Effector memory CD4-positive, alpha-beta T cell (primary cell): Measurements from ENCODE around the gene CAMTA1.

Source experiments
- DNase-seq, 3 donors: peaks; one replicate each; pipeline ENCODE4 v3.0.0-alpha.2; 2020
- H3K27ac ChIP-seq: 2 replicates; pipeline ENCODE4 v1.7.0; 2013; ENCODE audit warnings: mild to moderate bottlenecking, low read length, moderate library complexity; ENCODE audit not compliant: insufficient read depth, poor library complexity, severe bottlenecking
- H3K27me3 ChIP-seq: replicated peaks from 2 replicates; pipeline ENCODE4 v1.7.0; 2013; ENCODE audit warnings: mild to moderate bottlenecking, low read length; ENCODE audit not compliant: insufficient read depth, control insufficient read depth, poor library complexity, severe bottlenecking
- H3K36me3 ChIP-seq: 2 replicates; pipeline ENCODE4 v1.7.0; 2013; ENCODE audit warnings: mild to moderate bottlenecking, low read length, moderate library complexity; ENCODE audit not compliant: control insufficient read depth, insufficient read depth
- H3K4me1 ChIP-seq: 2 replicates; pipeline ENCODE4 v1.7.0; 2013; ENCODE audit warnings: low read length, mild to moderate bottlenecking; ENCODE audit not compliant: control insufficient read depth, insufficient read depth, poor library complexity, severe bottlenecking
- H3K4me3 ChIP-seq: 2 replicates; pipeline ENCODE4 v1.7.0; 2013; ENCODE audit warnings: low read length, low read depth, mild to moderate bottlenecking; ENCODE audit not compliant: insufficient read depth, poor library complexity, severe bottlenecking
- H3K9me3 ChIP-seq: 2 replicates; pipeline ENCODE4 v1.7.0; 2013; ENCODE audit warnings: mild to moderate bottlenecking, low read length, moderate library complexity; ENCODE audit not compliant: control insufficient read depth

CAMTA1 gene

GRCh38 chr1:7365706-7366105, 580.5 kb downstream of the CAMTA1 start:
- H3K27me3 ChIP-seq, result no peaks in the 10 kb centered on the region
- H3K27ac ChIP-seq, result no peak overlapping the region
- H3K4me3 ChIP-seq, result no peak overlapping the region
- DNase-seq, result no peak
- no peaks in the 10 kb centered on the region for H3K9me3 ChIP-seq
- H3K36me3 ChIP-seq, result no peaks in the 10 kb centered on the region
- H3K4me1 ChIP-seq, result no peaks in the 10 kb centered on the region

- DNase-seq, result no peak
- Histone ChIP-seq H3K27ac (no peak overlapping the region), H3K36me3 (no peaks in the 10 kb centered on the region), H3K27me3 (no peaks in the 10 kb centered on the region), H3K4me3 (no peak overlapping the region), H3K4me1 (no peaks in the 10 kb centered on the region), H3K9me3 (no peaks in the 10 kb centered on the region)
These were observed 581.2 kb downstream of the CAMTA1 start for GRCh38 chr1:7366286-7366954.

DNA sequence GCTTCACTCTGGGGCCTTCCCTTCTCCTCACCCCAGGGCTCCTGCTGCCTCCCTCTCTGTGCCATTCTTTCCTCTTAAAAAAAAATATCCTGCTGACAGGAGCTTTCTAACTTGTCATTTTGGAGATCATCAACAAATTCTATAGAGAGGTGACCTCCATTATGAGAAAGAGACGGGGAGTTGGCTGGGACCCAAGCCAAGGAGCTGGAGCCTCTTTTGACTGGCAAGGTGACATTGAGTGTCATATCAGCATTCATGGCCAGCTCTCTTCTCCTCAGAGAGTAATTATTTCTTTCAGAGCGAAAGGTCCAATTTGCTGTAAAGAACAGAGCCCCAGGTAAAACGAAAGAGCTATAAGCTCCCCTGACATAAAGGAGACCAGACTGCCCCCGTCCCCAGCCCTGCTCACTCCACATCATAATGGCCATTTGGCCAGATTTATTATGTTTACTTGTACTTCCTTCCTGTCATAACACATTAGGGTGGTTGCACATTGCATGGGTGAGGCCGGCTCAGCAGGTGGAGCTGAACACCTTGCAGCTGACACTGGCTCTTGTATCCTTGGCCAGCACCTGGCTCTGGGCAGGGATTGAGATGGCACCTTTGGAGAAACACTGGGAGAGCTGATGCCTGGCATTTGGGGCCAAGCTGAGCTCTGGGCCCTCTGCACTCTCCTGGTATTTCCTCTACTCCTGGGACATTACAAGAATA, 581.9 kb downstream of the CAMTA1 start:
- no peak overlapping the region for H3K27ac ChIP-seq
- no peak for DNase-seq
- no peaks in the 10 kb centered on the region for H3K27me3 ChIP-seq
- no peak overlapping the region for H3K4me3 ChIP-seq
- no peaks in the 10 kb centered on the region for H3K4me1 ChIP-seq
- H3K36me3 ChIP-seq, result no peaks in the 10 kb centered on the region
- H3K9me3 ChIP-seq, result no peaks in the 10 kb centered on the region

GRCh38 chr1:7369866-7370265, 584.6 kb downstream of the CAMTA1 start:
- H3K9me3 ChIP-seq, result no peaks in the 10 kb centered on the region
- no peak overlapping the region for H3K4me3 ChIP-seq
- no peak for DNase-seq
- H3K27me3 ChIP-seq, result no peaks in the 10 kb centered on the region
- no peak overlapping the region for H3K27ac ChIP-seq
- no peaks in the 10 kb centered on the region for H3K36me3 ChIP-seq
- H3K4me1 ChIP-seq, result no peaks in the 10 kb centered on the region

DNA sequence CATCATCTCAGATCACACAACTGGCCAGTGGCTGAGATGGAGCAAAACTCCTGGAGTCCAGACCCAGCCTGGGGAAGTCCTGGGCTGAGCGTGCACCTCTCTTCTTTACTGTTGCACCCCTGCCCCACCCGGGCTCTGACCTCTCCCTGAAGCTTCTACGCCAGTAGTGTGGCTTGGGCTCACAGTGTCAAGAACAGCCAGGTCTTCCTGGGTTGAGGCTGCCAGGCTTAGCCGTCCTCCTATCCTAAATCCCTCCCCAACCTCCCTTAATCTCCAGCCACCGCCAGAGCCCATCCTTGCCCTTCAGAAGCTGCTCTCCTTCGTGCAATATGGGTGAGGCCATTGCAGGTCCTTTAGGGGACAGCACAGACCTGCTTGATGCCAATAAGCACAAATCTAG, 586.7 kb downstream of the CAMTA1 start:
- no peaks in the 10 kb centered on the region for H3K4me1 ChIP-seq
- H3K27ac ChIP-seq, result no peak overlapping the region
- no peak overlapping the region for H3K4me3 ChIP-seq
- no peaks in the 10 kb centered on the region for H3K9me3 ChIP-seq
- H3K36me3 ChIP-seq, result no peaks in the 10 kb centered on the region
- no peaks in the 10 kb centered on the region for H3K27me3 ChIP-seq
- no peak for DNase-seq

DNA sequence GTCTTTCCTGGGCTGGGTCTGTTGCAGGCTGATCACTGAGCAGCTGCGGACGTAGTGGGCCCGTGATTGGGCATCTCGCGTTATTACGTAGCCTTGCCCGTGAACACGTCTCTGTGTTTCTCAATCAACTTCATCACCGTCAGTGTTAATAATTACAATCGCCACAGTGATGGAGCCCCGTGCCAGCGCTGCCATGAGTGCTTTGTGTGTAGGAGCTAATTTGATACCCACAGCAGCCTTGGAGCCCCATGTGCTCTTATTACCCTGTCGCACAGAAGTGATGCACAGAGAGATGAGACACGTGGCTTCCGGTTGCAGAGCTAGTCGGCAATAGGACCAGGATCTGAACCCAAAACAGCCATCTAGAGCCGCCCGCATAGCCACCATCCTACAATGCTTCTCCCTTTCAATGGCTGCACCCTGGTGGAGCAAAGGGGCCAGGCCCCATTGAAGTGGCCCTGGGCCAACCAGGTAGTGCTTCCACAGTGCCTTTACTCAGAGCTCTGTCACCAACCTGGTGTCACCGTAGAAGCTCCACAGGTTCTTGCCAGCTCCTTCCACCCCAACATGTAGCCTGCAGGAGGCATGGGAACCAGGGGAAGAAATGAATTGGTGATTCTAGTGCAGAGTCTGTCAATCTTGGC, 587.3 kb downstream of the CAMTA1 start:
- Histone ChIP-seq H3K4me1 (no peaks in the 10 kb centered on the region), H3K4me3 (no peak overlapping the region), H3K9me3 (no peaks in the 10 kb centered on the region), H3K36me3 (no peaks in the 10 kb centered on the region), H3K27me3 (no peaks in the 10 kb centered on the region), H3K27ac (no peak overlapping the region)
- DNase-seq, result no peak

DNA sequence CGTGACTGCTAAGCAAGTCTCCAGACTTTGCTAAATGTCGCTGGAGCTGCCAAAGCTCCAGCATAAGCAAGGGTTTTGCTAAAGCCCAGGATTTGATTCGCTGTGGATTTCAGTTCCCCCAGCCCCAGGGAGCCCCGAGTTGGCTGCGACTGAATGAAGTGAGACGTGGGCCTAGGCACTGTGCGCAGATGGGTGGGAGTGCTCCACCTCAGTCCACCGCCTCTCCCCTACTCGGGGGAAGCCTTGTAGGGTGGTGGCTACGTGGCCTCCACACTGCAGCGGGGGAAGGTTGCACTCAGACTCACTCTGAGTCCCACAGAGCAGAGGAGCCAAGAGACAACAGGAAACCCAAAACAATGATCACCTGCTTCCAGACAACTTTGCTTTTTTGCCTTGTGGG, 588.0 kb downstream of the CAMTA1 start:
- Histone ChIP-seq H3K27me3 (no peaks in the 10 kb centered on the region), H3K4me3 (no peak overlapping the region), H3K36me3 (no peaks in the 10 kb centered on the region), H3K9me3 (no peaks in the 10 kb centered on the region), H3K4me1 (no peaks in the 10 kb centered on the region), H3K27ac (no peak overlapping the region)
- DNase-seq, result no peak

- Histone ChIP-seq H3K27ac (no peak overlapping the region), H3K4me3 (no peak overlapping the region), H3K9me3 (no peaks in the 10 kb centered on the region), H3K36me3 (no peaks in the 10 kb centered on the region), H3K4me1 (no peaks in the 10 kb centered on the region), H3K27me3 (no peaks in the 10 kb centered on the region)
- no peak for DNase-seq
These were observed 588.8 kb downstream of the CAMTA1 start for GRCh38 chr1:7373876-7374562.

DNA sequence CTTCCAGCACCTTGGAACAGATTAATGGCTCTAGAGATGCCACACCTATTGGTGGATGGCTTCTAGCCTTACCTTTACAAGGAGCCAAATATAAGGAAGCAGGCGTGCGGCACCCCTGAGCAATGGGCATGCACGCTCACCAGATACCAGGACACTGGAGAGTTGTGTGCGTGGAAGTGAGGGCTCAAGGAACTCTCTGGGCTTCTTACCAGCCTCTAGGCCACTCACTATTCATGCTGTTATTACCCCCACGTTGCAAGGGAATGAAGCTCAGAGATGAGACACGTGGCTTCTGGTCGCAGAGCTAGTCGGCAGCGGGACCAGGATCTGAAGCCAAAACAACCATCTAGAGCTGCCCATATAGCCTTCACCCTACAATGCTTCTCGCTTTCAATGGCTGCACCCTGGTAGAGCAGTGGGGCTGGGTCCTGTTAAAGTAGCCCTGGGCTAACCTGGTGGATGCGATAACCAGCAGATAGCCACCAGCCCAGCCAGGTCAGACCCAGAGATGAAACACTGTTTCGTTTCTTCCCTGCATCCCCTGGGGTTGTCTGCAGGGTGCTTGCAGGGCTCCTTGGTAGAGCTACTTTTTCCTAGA, 589.4 kb downstream of the CAMTA1 start:
- no peaks in the 10 kb centered on the region for H3K27me3 ChIP-seq
- H3K36me3 ChIP-seq, result no peaks in the 10 kb centered on the region
- no peaks in the 10 kb centered on the region for H3K9me3 ChIP-seq
- H3K27ac ChIP-seq, result no peak overlapping the region
- DNase-seq, result no peak
- no peaks in the 10 kb centered on the region for H3K4me1 ChIP-seq
- no peak overlapping the region for H3K4me3 ChIP-seq
